Right ventricle myocardium inferior (tissue), 1 donor: ENCODE measurements around the gene RIMKLA. TPM values are rescaled to one million over a fixed set of nuclear protein-coding genes. Genes with fewer than 3 reads are reported as not detected.

Source experiments
- ATAC-seq: fragments of 200-7000 bp; cut with Tn5 transposase; one replicate; pipeline ENCODE4 v1.9.1; 2020; ENCODE audit warnings: mild to moderate bottlenecking, moderate library complexity
- DNase-seq: peaks from one replicate; pipeline ENCODE4 v3.0.0; 2021; ENCODE audit errors: missing footprints
- intact Hi-C: fragments of 100-400 bp; cut with DNase I; formaldehyde crosslinking; loops from one replicate; pipeline ENCODE4 v1.11.0; 2022
- total RNA-seq: library from RNA; stranded (reverse); fragmentation: NEBNext Ultra II Directional; extraction: Animal tissue kit (Norgen Biotek cat#: 25700); gene quantifications from one replicate; pipeline ENCODE4 v1.2.1, GENCODE V29; 2021
- donor health status: DM: no; HTN: yes; CAD: no; lungs with severe emphysema.

The RIMKLA gene
- total RNA-seq, 1 donor from 2014 or later, result 7.5 TPM

GRCh38 chr1:42368096-42368795 lies 12.3 kb upstream of the RIMKLA start:
- DNase-seq (no peak), ATAC-seq (no peak)
- intact Hi-C loops, result no loop called here

DNA sequence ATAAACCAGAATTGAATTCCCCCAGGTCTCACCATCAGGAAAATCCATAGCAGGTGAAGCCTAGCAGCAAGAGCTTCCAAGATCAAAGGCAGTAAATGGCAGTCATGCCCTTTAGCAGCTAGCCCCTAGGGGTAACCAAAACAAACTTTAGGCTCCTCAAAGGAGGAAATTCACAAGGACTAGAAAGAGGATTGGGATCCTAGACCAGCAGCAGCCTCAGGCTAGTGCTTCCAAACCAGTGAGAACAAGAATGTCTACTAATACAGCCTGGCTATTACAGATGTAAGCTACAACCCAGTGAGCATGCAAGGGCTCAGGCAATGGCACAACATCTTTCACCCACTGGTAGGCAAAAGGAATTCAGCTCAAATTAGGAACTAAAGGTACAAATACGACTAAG lies 11.1 kb upstream of the RIMKLA start:
- no peak for ATAC-seq
- no peak for DNase-seq
- intact Hi-C loops, result no loop called here

DNA sequence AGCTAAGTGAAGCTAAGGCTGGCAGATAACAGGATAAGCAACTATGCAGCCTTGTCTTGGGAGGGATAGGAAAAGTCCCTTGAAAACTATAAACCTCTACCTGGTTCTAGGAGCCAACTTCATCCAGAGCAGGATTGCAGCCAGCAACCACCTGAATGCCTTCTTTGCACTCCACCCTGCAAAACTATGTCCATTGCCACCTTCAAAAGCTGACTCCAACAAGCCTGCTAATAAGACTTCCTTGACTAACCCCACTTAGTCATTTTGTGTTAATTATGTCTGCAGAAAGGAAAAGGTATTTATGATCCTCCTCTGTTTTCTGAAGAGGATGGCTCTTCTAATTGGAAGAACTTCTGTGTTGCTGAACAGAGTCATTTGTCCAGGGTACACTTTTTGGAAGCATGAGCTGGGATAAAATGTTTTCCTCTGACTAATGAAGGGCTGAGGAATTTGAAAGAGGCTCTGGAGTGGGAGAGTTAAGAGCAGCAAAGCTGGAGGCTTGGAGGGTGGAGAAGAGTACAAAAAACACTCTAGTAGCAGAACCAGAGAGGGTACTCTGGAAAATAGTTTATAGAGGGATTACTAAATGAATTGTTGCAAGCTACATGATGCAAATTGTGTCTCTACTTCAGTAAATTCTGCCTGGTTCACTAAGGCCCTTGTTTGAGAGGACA lies 9.6 kb upstream of the RIMKLA start:
- no peak for ATAC-seq
- intact Hi-C loops, result no loop called here

DNA sequence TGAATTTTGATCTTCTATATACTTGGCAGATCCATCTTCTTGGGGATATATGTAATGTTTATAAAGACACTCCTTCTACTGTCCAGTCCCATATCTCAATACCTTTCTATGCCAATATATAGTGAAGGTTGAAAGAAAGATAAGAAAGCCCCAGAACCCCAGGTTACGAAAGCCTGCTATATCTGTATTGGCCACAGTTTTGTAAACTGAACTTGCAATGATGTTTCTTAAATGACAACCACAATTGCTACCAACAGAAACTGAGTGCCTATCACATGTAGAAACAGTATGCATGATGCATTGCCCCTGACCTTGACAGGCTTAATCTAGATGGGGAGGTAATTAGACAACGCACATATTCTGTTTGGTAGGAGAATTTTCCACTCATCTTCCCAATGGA lies 7.8 kb upstream of the RIMKLA start:
- intact Hi-C loops, result no loop called here
- DNase-seq (no peak), ATAC-seq (no peak)

More for the DNA sequence above, 9.6 kb upstream of the RIMKLA start:
- no peak for DNase-seq

- intact Hi-C loops, result no loop called here
- ATAC-seq (peak; percentile 51), DNase-seq (no peak)
Measured at GRCh38 chr1:42379794-42380585, 602 bp upstream of the RIMKLA start.

DNA sequence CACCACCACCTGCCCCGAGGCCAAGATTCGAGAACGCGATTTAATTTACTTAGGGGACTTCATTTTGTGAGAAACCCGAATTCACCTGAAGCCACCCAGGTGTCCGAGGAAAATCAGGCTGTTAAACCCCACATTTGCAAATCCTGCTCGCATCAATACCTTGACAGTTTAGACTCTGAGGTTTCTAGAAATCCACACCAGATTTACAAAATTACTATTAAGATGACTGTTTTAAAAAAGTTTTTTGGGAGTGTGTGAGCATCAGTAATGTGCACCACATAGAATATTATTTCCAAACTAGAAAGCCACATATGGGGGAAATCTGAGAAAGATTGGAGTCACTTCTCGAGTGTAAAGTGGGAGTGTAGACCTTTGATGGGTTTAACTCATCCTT lies 685 bp downstream of the RIMKLA start:
- ATAC-seq (no peak), DNase-seq (no peak)
- intact Hi-C loops, result no loop called here

GRCh38 chr1:42385283-42385682 lies 4.7 kb downstream of the RIMKLA start:
- no peak for DNase-seq
- intact Hi-C loops, result no loop called here
- ATAC-seq, result no peak

DNA sequence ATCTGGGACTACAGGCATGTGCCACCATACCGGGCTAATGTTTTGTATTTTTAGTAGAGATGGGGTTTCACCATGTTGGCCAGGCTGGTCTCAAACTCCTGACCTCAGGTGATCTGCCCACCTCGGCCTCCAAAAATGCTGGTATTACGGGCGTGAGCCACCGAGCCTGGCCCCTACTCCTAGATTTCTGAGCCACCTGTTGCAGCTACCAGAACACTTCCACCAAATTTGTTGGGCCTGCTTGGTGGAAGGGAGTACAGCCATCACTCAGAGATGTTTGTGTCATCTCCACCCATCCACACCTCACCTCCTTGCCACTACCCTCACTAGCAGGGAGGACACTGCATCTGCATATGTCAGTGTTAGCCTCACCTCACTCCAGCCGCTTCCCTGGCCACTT lies 5.5 kb downstream of the RIMKLA start:
- DNase-seq (no peak), ATAC-seq (no peak)
- intact Hi-C loops, result no loop called here

DNA sequence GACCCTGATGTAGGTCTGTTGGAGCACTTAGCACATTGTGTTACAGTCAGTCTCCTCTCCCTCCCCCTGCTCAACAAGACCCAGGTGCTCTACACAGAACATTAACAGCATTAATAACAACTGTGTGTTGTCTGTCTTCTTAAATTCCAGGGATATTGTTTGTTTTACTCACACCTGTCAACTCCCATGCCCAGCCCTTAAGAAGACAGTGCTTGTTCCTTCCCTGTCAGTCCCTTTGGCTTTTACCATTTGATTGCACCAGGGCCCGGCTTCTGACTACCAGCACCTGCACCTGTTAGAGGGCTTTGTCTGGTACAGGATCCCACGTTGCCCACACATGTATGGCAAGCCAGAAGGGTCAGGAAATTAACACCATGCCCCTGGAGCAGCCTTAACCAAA lies 11.7 kb downstream of the RIMKLA start:
- intact Hi-C loops, result no loop called here
- ATAC-seq, result no peak

GRCh38 chr1:42392967-42393848 lies 12.6 kb downstream of the RIMKLA start:
- intact Hi-C loops, result no loop called here
- no peak for ATAC-seq
- no peak for DNase-seq

More for the DNA sequence above, 11.7 kb downstream of the RIMKLA start:
- no peak for DNase-seq

- intact Hi-C loops, result no loop called here
- DNase-seq, result no peak
- ATAC-seq, result no peak
Measured at GRCh38 chr1:42399315-42400100, 18.9 kb downstream of the RIMKLA start.

- ATAC-seq, result no peak
- no peak for DNase-seq
- intact Hi-C loops, result no loop called here
Measured at GRCh38 chr1:42403880-42404400, 23.3 kb downstream of the RIMKLA start.

- DNase-seq, result no peak
- no peak for ATAC-seq
- intact Hi-C loops, result no loop called here
Measured at GRCh38 chr1:42414551-42415496, 34.2 kb downstream of the RIMKLA start.

DNA sequence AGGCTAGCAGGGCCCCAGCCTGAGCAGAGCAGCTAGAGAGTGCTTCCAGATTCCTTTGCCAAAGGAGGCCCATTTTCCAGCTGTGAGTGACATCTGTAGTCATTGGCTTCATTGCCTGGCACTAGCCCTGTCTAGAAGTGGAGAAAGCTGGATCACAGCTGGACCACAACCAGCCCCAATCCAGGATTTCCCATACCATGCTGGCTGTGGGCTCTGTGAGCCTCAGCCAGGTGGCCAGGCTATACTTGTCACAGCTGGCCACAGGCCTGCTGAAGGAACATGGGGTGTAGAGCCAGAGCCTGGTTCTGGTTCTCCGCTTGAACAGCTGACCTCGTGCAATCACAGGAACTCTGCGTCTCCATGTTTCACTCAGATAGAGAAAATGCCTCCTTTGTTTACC lies 36.6 kb downstream of the RIMKLA start:
- peak; percentile 38 for ATAC-seq

GRCh38 chr1:42418516-42418915 lies 37.9 kb downstream of the RIMKLA start:
- no peak for ATAC-seq

More for the DNA sequence above, 36.6 kb downstream of the RIMKLA start:
- DNase-seq, result no peak
- intact Hi-C loops, result no loop called here

GRCh38 chr1:42419126-42419821 lies 38.7 kb downstream of the RIMKLA start:
- no peak for DNase-seq
- ATAC-seq, result peak; percentile 87
- intact Hi-C loops, result no loop called here

More at GRCh38 chr1:42418516-42418915, 37.9 kb downstream of the RIMKLA start:
- intact Hi-C loops, result no loop called here
- DNase-seq, result no peak
